ENCODE results near the gene PHLDB2. TPM values are rescaled to one million over a fixed set of nuclear protein-coding genes. Genes with fewer than 3 reads are reported as not detected.

The PHLDB2 gene
- total RNA-seq, 1 experiment from 2014 or later, result 13.2 TPM

GRCh38 chr3:111853068-111853467 is 6.0 kb upstream of the PHLDB2 start:
- Histone ChIP-seq H3K18ac (ENCODE audit: insufficient read length, low read depth, low read length) (no peak overlapping the region), H3K9me3 (ENCODE audit: control insufficient read depth, low read depth, low read length) (no peaks in the 10 kb centered on the region), H3K27ac (ENCODE audit: insufficient read length, low read depth, low read length) (no peak overlapping the region), H4K8ac (replicated peaks; ENCODE audit: insufficient read length, low read depth, low read length) (no peak overlapping the region), H3K9ac (ENCODE audit: extremely low read depth, insufficient read length, low read length) (no peak overlapping the region), H3K4ac (ENCODE audit: low read depth, low read length) (no peak overlapping the region), H4K5ac (ENCODE audit: insufficient read length, low read depth, low read length) (no peak overlapping the region), H2BK15ac (ENCODE audit: low read depth, low read length) (no peak overlapping the region), H3T11ph (ENCODE audit: low read length) (no peak overlapping the region), H3K4me1 (ENCODE audit: insufficient read depth, low read length) (no peaks in the 10 kb centered on the region), H2BK5ac (ENCODE audit: insufficient read length, low read length) (no peak overlapping the region), H2BK20ac (ENCODE audit: low read depth, low read length, poor library complexity, severe bottlenecking) (no peak overlapping the region), H3K79me1 (ENCODE audit: insufficient read depth, low read depth, low read length, poor library complexity, severe bottlenecking) (no peaks in the 10 kb centered on the region), H4K91ac (ENCODE audit: insufficient read length, low read depth, low read length) (no peak overlapping the region), H3K23ac (ENCODE audit: insufficient read length, low read depth, low read length) (no peak overlapping the region), H2AK5ac (ENCODE audit: insufficient read length, low read length) (no peak overlapping the region), H3K14ac (ENCODE audit: insufficient read depth, low read length) (no peak overlapping the region), H2BK12ac (ENCODE audit: insufficient read length, low read depth, low read length) (no peak overlapping the region), H3K56ac (ENCODE audit: insufficient read length, low read depth, low read length) (no peak overlapping the region), H2BK120ac (ENCODE audit: low read depth, low read length, poor library complexity, severe bottlenecking) (no peak overlapping the region), H2AFZ (ENCODE audit: low read length) (no peak overlapping the region), H3K79me2 (ENCODE audit: insufficient read depth, low read length) (no peaks in the 10 kb centered on the region), H3K23me2 (ENCODE audit: insufficient read length, low read depth, low read length, poor library complexity, severe bottlenecking) (no peaks in the 10 kb centered on the region), H4K20me1 (ENCODE audit: control insufficient read depth, insufficient read depth, insufficient read length) (no peaks in the 10 kb centered on the region), H3K4me2 (ENCODE audit: insufficient read depth, insufficient read length, low read length) (no peak overlapping the region), H3K27me3 (ENCODE audit: insufficient read depth, low read length) (no peaks in the 10 kb centered on the region)
- H3K4me1 Mint-ChIP-seq, result peaks cover 8 to 14% of the 10 kb centered on the region in 2 experiments
- H3K36me3 Mint-ChIP-seq (ENCODE audit: insufficient read depth in 1 of 3, low read depth in 3 of 3), result no peaks in the 10 kb centered on the region
- WGBS (ENCODE audit: extremely low coverage, insufficient read length, low lambda C conversion rate), result no CpG with 5 or more reads among the region's 1 CpG
- H3K27me3 Mint-ChIP-seq (ENCODE audit: low read depth), result peaks cover 25% of the 10 kb centered on the region
- no peaks in the 10 kb centered on the region for H3K9me3 Mint-ChIP-seq
- TF ChIP-seq CTCF (conservative IDR thresholded peaks at IDR 0.05), result no peak
- no peak for DNase-seq
- H3K4me3 Mint-ChIP-seq, result no peak overlapping the region
- H3K27ac Mint-ChIP-seq, result no peak overlapping the region

Data from H9 (cell line).